Liver (tissue), 3 donors: ENCODE results near the gene TBL1X.

Source experiments
- ATF3 ChIP-seq: IDR thresholded peaks from 2 replicates; pipeline ENCODE4 v1.6.1; 2016; ENCODE audit warnings: antibody characterized with exemption
- CTCF ChIP-seq: fragments of 150-350 bp; IDR thresholded peaks from 2 replicates; pipeline ENCODE4 v1.5.1; 2017; ENCODE audit warnings: improper control_type of control experiment, low read depth, low read length; ENCODE audit not compliant: missing input control
- RAD21 ChIP-seq, 2 donors: IDR thresholded peaks; 2 replicates each; pipeline ENCODE4 v1.6.1; 2016; ENCODE audit warnings: antibody characterized with exemption in 2 of 2, mild to moderate bottlenecking in 2 of 2
- YY1 ChIP-seq: IDR thresholded peaks from 2 replicates; pipeline ENCODE4 v1.6.1; 2016; ENCODE audit warnings: antibody characterized with exemption, mild to moderate bottlenecking
- ZBTB33 ChIP-seq: IDR thresholded peaks from 2 replicates; pipeline ENCODE4 v1.6.1; 2016; ENCODE audit warnings: antibody characterized with exemption
- donor health status: healthy.
- donor health status: healthy.

DNA sequence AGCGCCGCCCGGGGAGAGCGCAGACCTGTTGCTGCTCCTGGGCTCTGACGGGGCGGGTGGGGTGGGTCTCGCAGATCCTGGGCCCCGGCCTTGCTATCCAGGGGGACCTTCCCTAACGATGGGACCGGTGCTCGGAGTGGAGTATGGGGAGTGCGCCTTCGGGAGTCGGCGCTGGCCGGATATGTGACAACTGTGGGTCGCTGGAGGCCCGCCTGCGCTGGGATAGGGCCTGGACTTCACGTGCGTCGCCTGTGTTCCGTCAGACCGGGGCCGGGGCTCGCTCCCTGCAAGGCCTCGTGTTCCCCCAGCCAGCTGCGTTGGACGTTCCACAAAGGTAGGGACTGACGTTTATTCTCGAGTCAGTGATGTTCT is 1.3 kb downstream of the TBL1X start:
- TF ChIP-seq CTCF: no peak
- TF ChIP-seq ZBTB33: no peak
- no peak for TF ChIP-seq ATF3
- TF ChIP-seq YY1: no peak
- no peak for TF ChIP-seq RAD21 (IDR thresholded peaks at IDR 0.05)
